Stimulated activated CD8-positive, alpha-beta memory T cell treated with anti-CD3 and anti-CD28 coated beads, Interleukin-4, amount 100 ng/mL, for 48 hours (primary cell): ENCODE data around the gene CHL1.

Experiments used
- DNase-seq: peaks from one replicate; pipeline ENCODE4 v3.0.0-alpha.2; 2020

CHL1 gene

GRCh38 chr3:196311-197148, at the start of gene CHL1:
CHL1 (plus strand) TSS chr3:196763; CDS start chr3:319777, 123,014 bp downstream.
- DNase-seq, result no peak

GRCh38 chr3:151614-152189, 44.9 kb upstream of the CHL1 start:
- no peak for DNase-seq

GRCh38 chr3:159974-160373, 36.6 kb upstream of the CHL1 start:
- DNase-seq, result no peak

- DNase-seq, result no peak
Observed at GRCh38 chr3:166071-166470, 30.5 kb upstream of the CHL1 start.

GRCh38 chr3:166799-167198, 29.8 kb upstream of the CHL1 start:
- DNase-seq, result no peak

GRCh38 chr3:173886-174285, 22.7 kb upstream of the CHL1 start:
- no peak for DNase-seq

- DNase-seq, result no peak
Observed at GRCh38 chr3:184976-185375, 11.6 kb upstream of the CHL1 start.

- no peak for DNase-seq
Observed at GRCh38 chr3:192215-192929, 4.2 kb upstream of the CHL1 start.

- no peak for DNase-seq
Observed at GRCh38 chr3:194001-194400, 2.6 kb upstream of the CHL1 start.

- no peak for DNase-seq
Observed at GRCh38 chr3:194421-194820, 2.1 kb upstream of the CHL1 start.

- DNase-seq, result no peak
Observed at GRCh38 chr3:195666-196065, 897 bp upstream of the CHL1 start.

- no peak for DNase-seq
Observed at GRCh38 chr3:197149-197827, 725 bp downstream of the CHL1 start.

- no peak for DNase-seq
Observed at GRCh38 chr3:197828-198491, 1.4 kb downstream of the CHL1 start.

GRCh38 chr3:199835-200234, 3.3 kb downstream of the CHL1 start:
- DNase-seq, result no peak

GRCh38 chr3:200758-201325, 4.3 kb downstream of the CHL1 start:
- DNase-seq, result no peak

- no peak for DNase-seq
Observed at GRCh38 chr3:204102-204501, 7.5 kb downstream of the CHL1 start.

GRCh38 chr3:207973-208372, 11.4 kb downstream of the CHL1 start:
- DNase-seq, result no peak

- no peak for DNase-seq
Observed at GRCh38 chr3:210669-211068, 14.1 kb downstream of the CHL1 start.

GRCh38 chr3:212432-212831, 15.9 kb downstream of the CHL1 start:
- DNase-seq, result no peak

- DNase-seq, result no peak
Observed at GRCh38 chr3:217099-217813, 20.7 kb downstream of the CHL1 start.

- no peak for DNase-seq
Observed at GRCh38 chr3:217948-218347, 21.4 kb downstream of the CHL1 start.
